Astrocyte (in vitro differentiated cells and primary cell): ENCODE results near the gene BACH2. TPM values are rescaled to one million over a fixed set of nuclear protein-coding genes. Genes with fewer than 3 reads are reported as not detected.

Experiments used
- DNase-seq: peaks from one replicate; pipeline ENCODE4 v3.0.0-alpha.2; 2010; ENCODE audit warnings: low read depth
- FAIRE-seq: peaks from 2 replicates; lab custom pipeline; 2011; peaks lifted over from hg19 to GRCh38; lab: Jason Lieb, UNC
- H2AFZ ChIP-seq: 2 replicates; pipeline ENCODE4 v1.6.0; 2012; ENCODE audit warnings: low read depth, low read length, inconsistent platforms
- H3K27ac ChIP-seq: 2 replicates; pipeline ENCODE4 v1.5.1; 2011; ENCODE audit warnings: low read depth, low read length, inconsistent platforms
- H3K27me3 ChIP-seq: 2 replicates; pipeline ENCODE4 v1.6.0; 2011; ENCODE audit warnings: low read length, inconsistent platforms; ENCODE audit not compliant: insufficient read depth
- H3K36me3 ChIP-seq: 2 replicates; pipeline ENCODE4 v1.5.1; 2011; ENCODE audit warnings: low read length, inconsistent platforms; ENCODE audit not compliant: insufficient read depth
- H3K4me1 ChIP-seq: 2 replicates; pipeline ENCODE4 v1.5.1; 2011; ENCODE audit warnings: low read length, inconsistent platforms; ENCODE audit not compliant: insufficient read depth
- H3K4me2 ChIP-seq: 2 replicates; pipeline ENCODE4 v1.6.0; 2012; ENCODE audit warnings: low read length, inconsistent platforms
- H3K4me3 ChIP-seq: 2 replicates; pipeline ENCODE4 v1.5.1; 2011; ENCODE audit warnings: low read depth, mild to moderate bottlenecking, low read length, inconsistent platforms; ENCODE audit not compliant: insufficient read depth
- H3K79me2 ChIP-seq: 2 replicates; pipeline ENCODE4 v1.6.0; 2012; ENCODE audit warnings: mild to moderate bottlenecking, low read length, inconsistent platforms; ENCODE audit not compliant: insufficient read depth
- H3K9ac ChIP-seq: 2 replicates; pipeline ENCODE4 v1.6.0; 2012; ENCODE audit warnings: mild to moderate bottlenecking, low read length, inconsistent platforms
- H3K9me3 ChIP-seq: 2 replicates; pipeline ENCODE4 v1.5.1; 2012; ENCODE audit warnings: low read depth, mild to moderate bottlenecking, low read length, inconsistent platforms; ENCODE audit not compliant: insufficient read depth
- H4K20me1 ChIP-seq: 2 replicates; pipeline ENCODE4 v1.6.0; 2012; ENCODE audit warnings: low read length, inconsistent platforms; ENCODE audit not compliant: insufficient read depth
- H3K27ac Mint-ChIP-seq: one replicate; pipeline ENCODE4 v1.8.0; 2021; ENCODE audit warnings: mild to moderate bottlenecking, mixed read lengths; ENCODE audit not compliant: unreplicated experiment
- H3K27me3 Mint-ChIP-seq: one replicate; pipeline ENCODE4 v1.8.0; 2021; ENCODE audit warnings: low read depth, mixed read lengths; ENCODE audit not compliant: unreplicated experiment
- H3K36me3 Mint-ChIP-seq: one replicate; pipeline ENCODE4 v1.8.0; 2021; ENCODE audit warnings: low read depth, mixed read lengths; ENCODE audit not compliant: unreplicated experiment
- H3K4me1 Mint-ChIP-seq: one replicate; pipeline ENCODE4 v1.8.0; 2021; ENCODE audit warnings: low read depth, mixed read lengths; ENCODE audit not compliant: unreplicated experiment
- H3K4me3 Mint-ChIP-seq: one replicate; pipeline ENCODE4 v1.8.0; 2021; ENCODE audit warnings: mild to moderate bottlenecking, moderate library complexity, mixed read lengths; ENCODE audit not compliant: unreplicated experiment
- H3K9me3 Mint-ChIP-seq: one replicate; pipeline ENCODE4 v1.8.0; 2021; ENCODE audit warnings: mild to moderate bottlenecking, mixed read lengths; ENCODE audit not compliant: unreplicated experiment
- CTCF ChIP-seq: IDR thresholded peaks from 2 replicates; pipeline ENCODE4 v1.5.1; 2011; ENCODE audit warnings: low read depth, mild to moderate bottlenecking, inconsistent platforms, low read length, moderate library complexity; ENCODE audit not compliant: insufficient read depth
- EZH2 ChIP-seq: IDR thresholded peaks from 2 replicates; pipeline ENCODE4 v1.6.1; 2012; ENCODE audit warnings: mild to moderate bottlenecking, low read length, inconsistent platforms; ENCODE audit not compliant: insufficient read depth
- total RNA-seq: library from RNA; stranded (reverse); gene quantifications from 2 replicates; pipeline ENCODE4 v1.2.1, GENCODE V29; 2021

Gene BACH2
- total RNA-seq, 1 donor from 2014 or later = 17.5 TPM

- Mint-ChIP-seq H3K36me3 (peaks cover 3% of the 10 kb centered on the region), H3K27ac (peak overlapping the region; percentile 89), H3K4me1 (peaks cover 20% of the 10 kb centered on the region), H3K27me3 (no peaks in the 10 kb centered on the region), H3K9me3 (no peaks in the 10 kb centered on the region), H3K4me3 (no peak overlapping the region)
- DNase-seq = peak; percentile 80
- FAIRE-seq = no peak
- Histone ChIP-seq H3K36me3 (no peaks in the 10 kb centered on the region), H3K4me1 (no peaks in the 10 kb centered on the region), H3K27me3 (no peaks in the 10 kb centered on the region), H4K20me1 (no peaks in the 10 kb centered on the region), H3K9ac (no peak overlapping the region), H2AFZ (no peak overlapping the region), H3K4me3 (no peak overlapping the region), H3K27ac (no peak overlapping the region), H3K4me2 (no peak overlapping the region), H3K9me3 (no peaks in the 10 kb centered on the region), H3K79me2 (no peaks in the 10 kb centered on the region)
- TF ChIP-seq CTCF (no peak), EZH2 (no peak)
Observed at GRCh38 chr6:90078513-90079289, 217.9 kb downstream of the BACH2 start.

- Mint-ChIP-seq H3K4me1 (peaks cover 26% of the 10 kb centered on the region), H3K9me3 (no peaks in the 10 kb centered on the region), H3K4me3 (no peak overlapping the region), H3K27ac (no peak overlapping the region), H3K27me3 (no peaks in the 10 kb centered on the region), H3K36me3 (peaks cover 3% of the 10 kb centered on the region)
- FAIRE-seq = no peak
- no peak for DNase-seq
- Histone ChIP-seq H2AFZ (no peak overlapping the region), H3K79me2 (no peaks in the 10 kb centered on the region), H3K27ac (no peak overlapping the region), H3K27me3 (no peaks in the 10 kb centered on the region), H4K20me1 (no peaks in the 10 kb centered on the region), H3K4me1 (no peaks in the 10 kb centered on the region), H3K4me3 (no peak overlapping the region), H3K4me2 (no peak overlapping the region), H3K36me3 (no peaks in the 10 kb centered on the region), H3K9me3 (no peaks in the 10 kb centered on the region), H3K9ac (no peak overlapping the region)
- no peak for TF ChIP-seq EZH2
- no peak for TF ChIP-seq CTCF
Observed at GRCh38 chr6:90076511-90077415, 219.9 kb downstream of the BACH2 start.
